Smooth muscle cell (in vitro differentiated cells): ENCODE measurements around the gene SMOC2. TPM values are rescaled to one million over a fixed set of nuclear protein-coding genes. Genes with fewer than 3 reads are reported as not detected.

Experiments used
- DNase-seq: peaks from one replicate; lab custom pipeline; 2025; ENCODE audit not compliant: unreplicated experiment; lab: John Stamatoyannopoulos, UW
- H2AFZ ChIP-seq: fragments of 200-600 bp; sonication (generic); 2 replicates; pipeline ENCODE4 v1.6.0; 2016; ENCODE audit warnings: antibody characterized with exemption, low read depth, mild to moderate bottlenecking
- H3F3A ChIP-seq: fragments of 200-600 bp; sonication (generic); 2 replicates; pipeline ENCODE4 v1.6.0; 2017; ENCODE audit warnings: antibody characterized with exemption, low read depth
- H3K27ac ChIP-seq: fragments of 200-600 bp; sonication (generic); 2 replicates; pipeline ENCODE4 v1.5.1; 2016; ENCODE audit warnings: low read depth, mild to moderate bottlenecking
- H3K27me3 ChIP-seq: fragments of 200-600 bp; sonication (generic); 2 replicates; pipeline ENCODE4 v1.6.1; 2016; ENCODE audit warnings: low read depth, mild to moderate bottlenecking
- H3K36me3 ChIP-seq: fragments of 200-600 bp; sonication (generic); 2 replicates; pipeline ENCODE4 v1.5.1; 2016; ENCODE audit warnings: low read depth
- H3K4me1 ChIP-seq: fragments of 200-600 bp; sonication (generic); 2 replicates; pipeline ENCODE4 v1.5.1; 2016; ENCODE audit warnings: low read depth
- H3K4me2 ChIP-seq: fragments of 200-600 bp; sonication (generic); 2 replicates; pipeline ENCODE4 v1.6.0; 2016; ENCODE audit warnings: mild to moderate bottlenecking
- H3K4me3 ChIP-seq: fragments of 200-600 bp; sonication (generic); 2 replicates; pipeline ENCODE4 v1.5.1; 2016; ENCODE audit warnings: mild to moderate bottlenecking
- H3K79me2 ChIP-seq: fragments of 200-600 bp; sonication (generic); 2 replicates; pipeline ENCODE4 v1.6.0; 2016; ENCODE audit warnings: low read depth, mild to moderate bottlenecking
- H3K9ac ChIP-seq: fragments of 200-600 bp; sonication (generic); 2 replicates; pipeline ENCODE4 v1.6.0; 2016; ENCODE audit warnings: low read depth
- H3K9me3 ChIP-seq: fragments of 200-600 bp; sonication (generic); replicated peaks from 2 replicates; pipeline ENCODE4 v1.5.1; 2016; ENCODE audit warnings: low read depth
- H4K20me1 ChIP-seq: fragments of 200-600 bp; sonication (generic); 2 replicates; pipeline ENCODE4 v1.6.0; 2016; ENCODE audit warnings: low read depth
- CTCF ChIP-seq: fragments of 200-600 bp; sonication (generic); IDR thresholded peaks from 2 replicates; pipeline ENCODE4 v1.5.1; 2017; ENCODE audit warnings: borderline replicate concordance, mild to moderate bottlenecking, antibody characterized with exemption; ENCODE audit not compliant: insufficient read depth, poor library complexity, severe bottlenecking
- WGBS: methylation state at CpG from one replicate; pipeline ENCODE4 v1.1.7; 2016; ENCODE audit warnings: low lambda C conversion rate; 5-methylcytosine and 5-hydroxymethylcytosine counted together
- polyA plus RNA-seq: library from polyadenylated mRNA; unstranded; fragments of >200 nt; fragmentation: Nextera tagmentation; extraction: Ambion mirVana; gene quantifications from 2 replicates; pipeline ENCODE4 v1.2.1, GENCODE V29; 2016
- total RNA-seq: library from RNA; depleted of rRNA; stranded (reverse); fragments of >200 nt; gene quantifications from 2 replicates; pipeline ENCODE4 v1.2.3, GENCODE V29; 2014

The SMOC2 gene
- total and polyA plus RNA-seq, 2 experiments from 2014 or later: 0.63 to 1.2 TPM

GRCh38 chr6:168434505-168434904 lies 6.5 kb upstream of the SMOC2 start:
- Histone ChIP-seq H3K9me3 (no peaks in the 10 kb centered on the region), H3F3A (peaks cover 7% of the 10 kb centered on the region), H3K4me2 (no peak overlapping the region), H3K9ac (no peak overlapping the region), H2AFZ (no peak overlapping the region), H3K4me3 (no peak overlapping the region), H3K27ac (no peak overlapping the region), H3K4me1 (no peaks in the 10 kb centered on the region), H3K79me2 (no peaks in the 10 kb centered on the region), H4K20me1 (no peaks in the 10 kb centered on the region), H3K27me3 (peaks cover 52% of the 10 kb centered on the region), H3K36me3 (no peaks in the 10 kb centered on the region)
- no peak for TF ChIP-seq CTCF
- DNase-seq: no peak
- WGBS: 82% methylated on average over 6 of the region's 6 CpGs

- WGBS: 95% methylated on average over 9 of the region's 9 CpGs
- H3K4me3 ChIP-seq: no peak overlapping the region
- H3K4me1 ChIP-seq: peaks cover 8% of the 10 kb centered on the region
- DNase-seq: no peak
- H3K36me3 ChIP-seq: no peaks in the 10 kb centered on the region
- H3K79me2 ChIP-seq: no peaks in the 10 kb centered on the region
- no peaks in the 10 kb centered on the region for H3K9me3 ChIP-seq
- H2AFZ ChIP-seq: no peak overlapping the region
- no peak overlapping the region for H3K9ac ChIP-seq
- H3K27me3 ChIP-seq: peaks cover 61% of the 10 kb centered on the region
- H3K4me2 ChIP-seq: no peak overlapping the region
- H3K27ac ChIP-seq: no peak overlapping the region
- H4K20me1 ChIP-seq: no peaks in the 10 kb centered on the region
- peaks cover 12% of the 10 kb centered on the region for H3F3A ChIP-seq
- TF ChIP-seq CTCF: no peak
Observed at GRCh38 chr6:168437751-168438150, 3.2 kb upstream of the SMOC2 start.

- Histone ChIP-seq H3K4me2 (no peak overlapping the region), H3K27me3 (peaks cover 69% of the 10 kb centered on the region), H3K9me3 (no peaks in the 10 kb centered on the region), H4K20me1 (no peaks in the 10 kb centered on the region), H3K9ac (no peak overlapping the region), H3K79me2 (no peaks in the 10 kb centered on the region), H2AFZ (no peak overlapping the region), H3K27ac (no peak overlapping the region), H3F3A (peaks cover 12% of the 10 kb centered on the region), H3K36me3 (no peaks in the 10 kb centered on the region), H3K4me1 (peaks cover 8% of the 10 kb centered on the region), H3K4me3 (no peak overlapping the region)
- DNase-seq: no peak
- no peak for TF ChIP-seq CTCF
- WGBS: 87% methylated on average over 4 of the region's 4 CpGs
Observed at GRCh38 chr6:168438783-168439520, 2.0 kb upstream of the SMOC2 start.
